HepG2 (cell line): ENCODE measurements around the gene ARHGAP12. TPM values are rescaled to one million over a fixed set of nuclear protein-coding genes. Genes with fewer than 3 reads are reported as not detected.

Source experiments
- ATAC-seq: fragments of 200-7000 bp; cut with Tn5 transposase; 3 replicates; pipeline ENCODE4 v1.9.1; 2020; ENCODE audit warnings: mild to moderate bottlenecking, moderate library complexity
- BruUV-seq: library from RNA; stranded (reverse); fragments of 400-500 nt; replicated peaks from 2 replicates; lab custom pipeline; 2021; lab: Mats Ljungman, UMichigan
- CTCF ChIA-PET: fragments of 300-600 bp; formaldehyde crosslinking; extraction: SDS; loops from one replicate; lab custom pipeline; 2021; ENCODE audit warnings: low total read pairs, inconsistent platforms, low intra/inter-chr PET ratio; lab: Yijun Ruan, JAX
- POLR2A ChIA-PET: fragments of 350-600 bp; sonication (Branson Sonifier 250); formaldehyde crosslinking; loops from one replicate; lab custom pipeline; 2020; ENCODE audit warnings: antibody characterized with exemption, inconsistent platforms; lab: Yijun Ruan, JAX
- DNase-seq: peaks from one replicate; pipeline ENCODE4 v3.0.0-alpha.2; 2015; ENCODE audit warnings: low spot score
- FAIRE-seq: peaks from 3 replicates; lab custom pipeline; 2011; peaks lifted over from hg19 to GRCh38; lab: Jason Lieb, UNC
- H2AFZ ChIP-seq: one replicate; pipeline ENCODE4 v1.6.1; 2011; ENCODE audit warnings: low read length, inconsistent platforms
- H3K27ac ChIP-seq: fragments of 300-600 bp; 3 replicates; pipeline ENCODE4 v1.8.0; 2011; ENCODE audit warnings: mixed run types, mild to moderate bottlenecking, mixed read lengths, low read length, inconsistent platforms; ENCODE audit not compliant: insufficient read depth; ENCODE audit errors: extremely low read length
- H3K27me3 ChIP-seq, 2 experiments: fragments of 200-600 bp in 1 of 2; 2 replicates in 1 of 2; 3 replicates in 1 of 2; pipeline versions ENCODE4 v1.6.0 to v1.8.0; 2011; ENCODE audit warnings: low read length in 2 of 2, mild to moderate bottlenecking in 2 of 2, moderate library complexity in 2 of 2, inconsistent platforms in 1 of 2; ENCODE audit not compliant: insufficient read depth in 2 of 2, control insufficient read depth in 1 of 2
- H3K36me3 ChIP-seq, 2 experiments: fragments of 200-600 bp in 1 of 2; replicated peaks in 1 of 2; 2 replicates in 1 of 2; 3 replicates in 1 of 2; pipeline versions ENCODE4 v1.5.1 to v1.8.0; 2011; ENCODE audit warnings: low read length in 2 of 2, inconsistent platforms in 1 of 2; ENCODE audit not compliant: insufficient read depth in 2 of 2, control insufficient read depth in 1 of 2
- H3K4me1 ChIP-seq: 2 replicates; pipeline ENCODE4 v1.5.1; 2012; ENCODE audit warnings: low read length, inconsistent platforms; ENCODE audit not compliant: insufficient read depth
- H3K4me2 ChIP-seq: 2 replicates; pipeline ENCODE4 v1.6.0; 2011; ENCODE audit warnings: low read depth, low read length, inconsistent platforms
- H3K4me3 ChIP-seq, 3 experiments: fragments of 200-600 bp in 1 of 3; sonication (generic), shearing (Covaris generic) in 1 of 3; replicated peaks in 1 of 3; 2 replicates each; pipeline ENCODE4 v1.5.1; 2011 to 2016; ENCODE audit warnings: low read length in 3 of 3, inconsistent platforms in 2 of 3, low read depth in 2 of 3, mild to moderate bottlenecking in 2 of 3, control low read depth in 1 of 3, mixed read lengths in 1 of 3; ENCODE audit not compliant: insufficient read depth in 1 of 3
- H3K79me2 ChIP-seq: one replicate; pipeline ENCODE4 v1.6.1; 2011; ENCODE audit warnings: low read length, inconsistent platforms; ENCODE audit not compliant: insufficient read depth
- H3K9ac ChIP-seq: 2 replicates; pipeline ENCODE4 v1.6.0; 2011; ENCODE audit warnings: mild to moderate bottlenecking, low read depth, low read length, inconsistent platforms; ENCODE audit not compliant: insufficient read depth
- H3K9me3 ChIP-seq: 2 replicates; pipeline ENCODE4 v1.5.1; 2012; ENCODE audit warnings: mild to moderate bottlenecking, low read length
- H4K20me1 ChIP-seq: 2 replicates; pipeline ENCODE4 v1.6.0; 2011; ENCODE audit warnings: inconsistent platforms, mild to moderate bottlenecking, low read length, moderate library complexity; ENCODE audit not compliant: insufficient read depth
- REXO4 ChIP-seq: sonication (generic); formaldehyde crosslinking; IDR thresholded peaks from 2 replicates; pipeline ENCODE4 v1.8.0; 2022; ENCODE audit warnings: missing genetic modification reagents, mild to moderate bottlenecking, borderline replicate concordance
- ZNF34 ChIP-seq: sonication (generic); formaldehyde crosslinking; IDR thresholded peaks from 2 replicates; pipeline ENCODE4 v1.4.0; 2020; ENCODE audit warnings: mild to moderate bottlenecking, missing genetic modification reagents, borderline replicate concordance
- ZNF7 ChIP-seq: IDR thresholded peaks from 2 replicates; pipeline ENCODE4 v1.6.1; 2016; ENCODE audit warnings: missing biosample characterization, missing genetic modification reagents
- WGBS: methylation state at CpG from one replicate; pipeline ENCODE4 v1.1.6; 2017; ENCODE audit warnings: low lambda C conversion rate; 5-methylcytosine and 5-hydroxymethylcytosine counted together
- in situ Hi-C: cut with HindIII; loops from 2 replicates; pipeline ENCODE4 v1.10.0; 2017; ENCODE audit warnings: low pct_unique_long_range_greater_than_20kb; ENCODE audit not compliant: extremely low pct_ligation_motif_present
- intact Hi-C: fragments of 100-400 bp; cut with micrococcal nuclease; formaldehyde crosslinking; loops from one replicate; pipeline ENCODE4 v1.10.0; 2022; ENCODE audit not compliant: unreplicated experiment
- polyA plus RNA-seq, 8 experiments: library from polyadenylated mRNA; depleted of rRNA in 3 of 8; stranded (reverse) in 7 of 8; unstranded in 1 of 8; fragments of >200 nt; fragmentation: Illumina TruSeq in 4 of 8; extraction: Trizol in 4 of 8; gene quantifications; 2 replicates each; pipeline versions ENCODE4 v1.2.1 to v1.2.3, GENCODE V29; 2011 to 2016; ENCODE audit warnings: low read depth in 4 of 8, missing spikeins in 1 of 8, mixed read lengths in 1 of 8; ENCODE audit not compliant: insufficient read depth in 1 of 8
- total RNA-seq, 5 experiments: library from RNA; depleted of rRNA; stranded (reverse); fragments of >200 nt; fragmentation: Illumina TruSeq; extraction: Trizol; gene quantifications; 2 replicates each; pipeline ENCODE4 v1.2.3, GENCODE V29; 2016; ENCODE audit warnings: low read depth in 1 of 5
- TF ChIP-seq, protein P1 (sequence below): sonication (generic); formaldehyde crosslinking; IDR thresholded peaks from 2 replicates; pipeline ENCODE4 v1.4.0; 2020; ENCODE audit warnings: mild to moderate bottlenecking, low read depth, missing genetic modification reagents
- TF ChIP-seq, protein P2 (sequence below): sonication (generic); formaldehyde crosslinking; IDR thresholded peaks from 2 replicates; pipeline ENCODE4 v1.8.1; 2022; ENCODE audit warnings: low read depth, mild to moderate bottlenecking, missing genetic modification reagents
- TF ChIP-seq, protein P3 (sequence below): sonication (generic); formaldehyde crosslinking; IDR thresholded peaks from 2 replicates; pipeline ENCODE4 v1.5.1; 2020; ENCODE audit warnings: missing genetic modification reagents, mild to moderate bottlenecking, borderline replicate concordance

The ARHGAP12 gene
- total and polyA plus RNA-seq, 2 of the 13 experiments (the other 11 are each of a cell fraction or from before 2014, with no cell fraction given) = 25.0 to 54.6 TPM

DNA sequence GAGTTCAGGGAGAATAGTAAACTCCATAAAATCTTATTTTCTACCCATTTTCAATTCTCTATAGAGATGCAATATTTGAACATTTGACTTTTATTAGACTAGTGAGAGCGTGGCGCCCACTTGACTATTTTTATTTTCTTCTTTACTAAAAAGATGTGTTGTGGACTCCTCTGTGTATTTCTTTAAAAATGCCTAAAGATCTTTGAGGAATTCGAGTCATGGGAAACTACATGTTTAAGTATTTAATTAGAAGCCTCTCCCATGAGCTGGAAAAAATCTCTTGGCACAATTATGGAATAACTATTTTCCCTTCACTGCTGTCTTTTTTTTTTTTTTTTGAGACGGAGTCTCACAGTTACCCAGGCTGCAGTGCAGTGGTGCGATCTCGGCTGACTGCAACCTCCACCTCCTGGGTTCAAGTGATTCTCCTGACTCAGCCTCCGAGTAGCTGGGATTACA is 124.2 kb downstream of the ARHGAP12 start:
- intact Hi-C loops = no loop called here
- BruUV-seq = no TSS peak
- no peak overlapping the region for H3K9ac ChIP-seq
- CTCF ChIA-PET = no interaction called here
- H3K79me2 ChIP-seq = no peaks in the 10 kb centered on the region
- WGBS = 98% methylated on average over 7 of the region's 7 CpGs
- ATAC-seq = no peak
- no peaks in the 10 kb centered on the region for H3K9me3 ChIP-seq
- no peaks in the 10 kb centered on the region for H3K27me3 ChIP-seq
- no peak for DNase-seq
- H3K36me3 ChIP-seq = peaks cover 6 to 30% of the 10 kb centered on the region in 2 experiments
- no peaks in the 10 kb centered on the region for H4K20me1 ChIP-seq
- no peak overlapping the region for H2AFZ ChIP-seq
- H3K4me3 ChIP-seq = no peak overlapping the region
- TF ChIP-seq, protein P1, sequence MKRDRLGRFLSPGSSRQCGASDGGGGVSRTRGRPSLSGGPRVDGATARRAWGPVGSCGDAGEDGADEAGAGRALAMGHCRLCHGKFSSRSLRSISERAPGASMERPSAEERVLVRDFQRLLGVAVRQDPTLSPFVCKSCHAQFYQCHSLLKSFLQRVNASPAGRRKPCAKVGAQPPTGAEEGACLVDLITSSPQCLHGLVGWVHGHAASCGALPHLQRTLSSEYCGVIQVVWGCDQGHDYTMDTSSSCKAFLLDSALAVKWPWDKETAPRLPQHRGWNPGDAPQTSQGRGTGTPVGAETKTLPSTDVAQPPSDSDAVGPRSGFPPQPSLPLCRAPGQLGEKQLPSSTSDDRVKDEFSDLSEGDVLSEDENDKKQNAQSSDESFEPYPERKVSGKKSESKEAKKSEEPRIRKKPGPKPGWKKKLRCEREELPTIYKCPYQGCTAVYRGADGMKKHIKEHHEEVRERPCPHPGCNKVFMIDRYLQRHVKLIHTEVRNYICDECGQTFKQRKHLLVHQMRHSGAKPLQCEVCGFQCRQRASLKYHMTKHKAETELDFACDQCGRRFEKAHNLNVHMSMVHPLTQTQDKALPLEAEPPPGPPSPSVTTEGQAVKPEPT = no peak
- FAIRE-seq = no peak
- in situ Hi-C loops = no loop called here
- POLR2A ChIA-PET = no interaction called here
- H3K27ac ChIP-seq = no peak overlapping the region
- no peaks in the 10 kb centered on the region for H3K4me1 ChIP-seq
- H3K4me2 ChIP-seq = no peak overlapping the region

DNA sequence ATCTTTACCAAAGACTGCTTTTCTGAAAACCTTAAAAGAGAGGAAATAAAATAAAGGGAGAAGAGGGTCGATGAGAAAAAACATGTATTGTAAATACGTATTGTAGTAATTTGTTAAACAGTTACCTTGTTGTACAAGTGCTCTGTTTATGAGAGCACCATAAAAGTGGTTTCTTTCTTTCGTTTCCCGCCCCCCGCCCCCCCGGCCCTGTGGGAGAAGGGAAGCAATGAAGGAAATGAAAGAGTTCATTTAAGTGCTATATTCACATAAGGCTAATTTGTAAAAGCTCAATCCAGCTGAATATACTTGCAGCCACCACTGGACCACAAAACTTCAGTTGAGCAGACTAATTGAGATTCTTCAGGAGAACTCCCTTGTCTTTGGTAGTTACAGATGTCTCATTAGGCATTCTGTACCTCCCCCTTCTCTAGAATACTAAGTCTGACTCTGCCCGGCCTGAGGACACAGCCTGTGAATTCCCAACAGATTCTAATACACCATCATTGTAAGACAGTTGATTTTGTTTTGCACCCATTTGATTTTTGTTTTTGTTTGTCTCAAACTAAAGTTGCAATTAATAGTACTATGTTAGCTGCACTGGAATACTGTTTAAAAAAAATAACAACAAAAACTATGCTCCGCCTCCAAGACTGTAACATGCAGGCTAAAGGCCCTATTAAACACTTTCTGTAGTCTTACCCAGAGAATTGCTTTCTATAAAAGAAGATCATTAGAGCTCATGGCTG is 124.9 kb downstream of the ARHGAP12 start:
- H3K9me3 ChIP-seq = no peaks in the 10 kb centered on the region
- no peak for FAIRE-seq
- no peaks in the 10 kb centered on the region for H3K79me2 ChIP-seq
- ATAC-seq = no peak
- H3K4me2 ChIP-seq = no peak overlapping the region
- WGBS = 92% methylated on average over 8 of the region's 8 CpGs
- H2AFZ ChIP-seq = no peak overlapping the region
- H3K27ac ChIP-seq = no peak overlapping the region
- no TSS peak for BruUV-seq
- POLR2A ChIA-PET = no interaction called here
- no peak overlapping the region for H3K4me3 ChIP-seq
- no peaks in the 10 kb centered on the region for H3K4me1 ChIP-seq
- CTCF ChIA-PET = no interaction called here
- peaks cover 6 to 24% of the 10 kb centered on the region in 2 experiments; a peak in 4 of 5 replicates for H3K36me3 ChIP-seq
- H3K9ac ChIP-seq = no peak overlapping the region
- H4K20me1 ChIP-seq = no peaks in the 10 kb centered on the region
- in situ Hi-C loops = no loop called here
- H3K27me3 ChIP-seq = no peaks in the 10 kb centered on the region
- intact Hi-C loops = no loop called here
- no peak for DNase-seq
- TF ChIP-seq ZNF34 (no peak), REXO4 (CRISPR knock-in tag) (no peak), ZNF7 (CRISPR knock-in tag) (no peak)
- TF ChIP-seq, protein P2, sequence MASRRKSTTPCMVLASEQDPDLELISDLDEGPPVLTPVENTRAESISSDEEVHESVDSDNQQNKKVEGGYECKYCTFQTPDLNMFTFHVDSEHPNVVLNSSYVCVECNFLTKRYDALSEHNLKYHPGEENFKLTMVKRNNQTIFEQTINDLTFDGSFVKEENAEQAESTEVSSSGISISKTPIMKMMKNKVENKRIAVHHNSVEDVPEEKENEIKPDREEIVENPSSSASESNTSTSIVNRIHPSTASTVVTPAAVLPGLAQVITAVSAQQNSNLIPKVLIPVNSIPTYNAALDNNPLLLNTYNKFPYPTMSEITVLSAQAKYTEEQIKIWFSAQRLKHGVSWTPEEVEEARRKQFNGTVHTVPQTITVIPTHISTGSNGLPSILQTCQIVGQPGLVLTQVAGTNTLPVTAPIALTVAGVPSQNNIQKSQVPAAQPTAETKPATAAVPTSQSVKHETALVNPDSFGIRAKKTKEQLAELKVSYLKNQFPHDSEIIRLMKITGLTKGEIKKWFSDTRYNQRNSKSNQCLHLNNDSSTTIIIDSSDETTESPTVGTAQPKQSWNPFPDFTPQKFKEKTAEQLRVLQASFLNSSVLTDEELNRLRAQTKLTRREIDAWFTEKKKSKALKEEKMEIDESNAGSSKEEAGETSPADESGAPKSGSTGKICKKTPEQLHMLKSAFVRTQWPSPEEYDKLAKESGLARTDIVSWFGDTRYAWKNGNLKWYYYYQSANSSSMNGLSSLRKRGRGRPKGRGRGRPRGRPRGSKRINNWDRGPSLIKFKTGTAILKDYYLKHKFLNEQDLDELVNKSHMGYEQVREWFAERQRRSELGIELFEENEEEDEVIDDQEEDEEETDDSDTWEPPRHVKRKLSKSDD (CRISPR knock-in tag) = no peak
- TF ChIP-seq, protein P3, sequence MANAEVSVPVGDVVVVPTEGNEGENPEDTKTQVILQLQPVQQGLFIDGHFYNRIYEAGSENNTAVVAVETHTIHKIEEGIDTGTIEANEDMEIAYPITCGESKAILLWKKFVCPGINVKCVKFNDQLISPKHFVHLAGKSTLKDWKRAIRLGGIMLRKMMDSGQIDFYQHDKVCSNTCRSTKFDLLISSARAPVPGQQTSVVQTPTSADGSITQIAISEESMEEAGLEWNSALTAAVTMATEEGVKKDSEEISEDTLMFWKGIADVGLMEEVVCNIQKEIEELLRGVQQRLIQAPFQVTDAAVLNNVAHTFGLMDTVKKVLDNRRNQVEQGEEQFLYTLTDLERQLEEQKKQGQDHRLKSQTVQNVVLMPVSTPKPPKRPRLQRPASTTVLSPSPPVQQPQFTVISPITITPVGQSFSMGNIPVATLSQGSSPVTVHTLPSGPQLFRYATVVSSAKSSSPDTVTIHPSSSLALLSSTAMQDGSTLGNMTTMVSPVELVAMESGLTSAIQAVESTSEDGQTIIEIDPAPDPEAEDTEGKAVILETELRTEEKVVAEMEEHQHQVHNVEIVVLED = no peak
